ENCODE data around the gene SP9.
"Not testable (repeated sequence)": the region's sequence is repeated elsewhere in the genome, so short reads cannot be mapped to it uniquely, and the experiment has no call there.

DNA sequence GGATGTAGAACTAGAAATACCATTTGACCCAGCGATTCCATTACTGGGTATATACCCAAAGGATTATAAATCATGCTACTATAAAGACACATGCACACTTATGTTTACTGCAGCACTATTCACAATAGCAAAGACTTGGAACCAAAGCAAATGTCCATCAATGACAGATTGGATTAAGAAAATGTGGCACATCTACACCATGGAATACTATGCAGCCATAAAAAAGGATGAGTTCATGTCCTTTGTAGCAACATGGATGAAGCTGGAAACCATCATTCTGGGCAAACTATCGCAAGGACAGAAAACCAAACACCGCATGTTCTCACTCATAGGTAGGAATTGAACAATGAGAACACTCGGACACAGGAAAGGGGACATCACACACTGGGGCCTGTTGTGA is 24.9 kb downstream of the SP9 start:
- TF ChIP-seq, protein P1, sequence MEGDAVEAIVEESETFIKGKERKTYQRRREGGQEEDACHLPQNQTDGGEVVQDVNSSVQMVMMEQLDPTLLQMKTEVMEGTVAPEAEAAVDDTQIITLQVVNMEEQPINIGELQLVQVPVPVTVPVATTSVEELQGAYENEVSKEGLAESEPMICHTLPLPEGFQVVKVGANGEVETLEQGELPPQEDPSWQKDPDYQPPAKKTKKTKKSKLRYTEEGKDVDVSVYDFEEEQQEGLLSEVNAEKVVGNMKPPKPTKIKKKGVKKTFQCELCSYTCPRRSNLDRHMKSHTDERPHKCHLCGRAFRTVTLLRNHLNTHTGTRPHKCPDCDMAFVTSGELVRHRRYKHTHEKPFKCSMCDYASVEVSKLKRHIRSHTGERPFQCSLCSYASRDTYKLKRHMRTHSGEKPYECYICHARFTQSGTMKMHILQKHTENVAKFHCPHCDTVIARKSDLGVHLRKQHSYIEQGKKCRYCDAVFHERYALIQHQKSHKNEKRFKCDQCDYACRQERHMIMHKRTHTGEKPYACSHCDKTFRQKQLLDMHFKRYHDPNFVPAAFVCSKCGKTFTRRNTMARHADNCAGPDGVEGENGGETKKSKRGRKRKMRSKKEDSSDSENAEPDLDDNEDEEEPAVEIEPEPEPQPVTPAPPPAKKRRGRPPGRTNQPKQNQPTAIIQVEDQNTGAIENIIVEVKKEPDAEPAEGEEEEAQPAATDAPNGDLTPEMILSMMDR (IDR thresholded peaks at IDR 0.05), result not testable (repeated sequence)
- not testable (repeated sequence) for TF ChIP-seq POLR2A (IDR thresholded peaks at IDR 0.05)

Measured in testis (tissue), 2 donors.